Naive thymus-derived CD4-positive, alpha-beta T cell (primary cell): ENCODE results near the gene CDC25C. TPM values are rescaled to one million over a fixed set of nuclear protein-coding genes. Genes with fewer than 3 reads are reported as not detected.
A peak's percentile ranks its signal among the peaks of the same experiment; 100 is the strongest.

ENCODE experiments used
- ATAC-seq: fragments of 150-1000 bp; cut with Tn5 transposase; 2 replicates; pipeline ENCODE4 v1.10.0; 2021; ENCODE audit warnings: mild to moderate bottlenecking, moderate library complexity
- CTCF ChIA-PET: fragments of 350-600 bp; sonication (Branson Sonifier 250); formaldehyde crosslinking; loops from one replicate; lab custom pipeline; 2021; ENCODE audit warnings: antibody characterized with exemption; lab: Charles Lee
- POLR2A ChIA-PET: fragments of 350-600 bp; sonication (Branson Sonifier 250); formaldehyde crosslinking; loops from one replicate; lab custom pipeline; 2021; ENCODE audit warnings: antibody characterized with exemption, inconsistent platforms; lab: Charles Lee
- DNase-seq, 9 donors: peaks; one replicate each; pipeline versions ENCODE4 v3.0.0 to v3.0.0-alpha.2; 2020 to 2022; ENCODE audit warnings: mixed read lengths in 1 of 9
- H3K27ac ChIP-seq: one replicate; pipeline ENCODE4 v1.7.0; 2013; ENCODE audit warnings: mild to moderate bottlenecking, low read depth, low read length, moderate library complexity
- H3K27me3 ChIP-seq, 2 donors: one replicate each; pipeline ENCODE4 v1.7.0; 2013; ENCODE audit warnings: low read length in 2 of 2, mild to moderate bottlenecking in 2 of 2, moderate library complexity in 2 of 2; ENCODE audit not compliant: control insufficient read depth in 2 of 2, insufficient read depth in 2 of 2
- H3K36me3 ChIP-seq, 3 experiments: 1 replicate in 2 of 3; 2 replicates in 1 of 3; pipeline ENCODE4 v1.7.0; 2013; ENCODE audit warnings: low read length in 3 of 3, mild to moderate bottlenecking in 3 of 3, moderate library complexity in 1 of 3; ENCODE audit not compliant: insufficient read depth in 3 of 3, control insufficient read depth in 2 of 3
- H3K4me1 ChIP-seq, 2 donors: one replicate each; pipeline ENCODE4 v1.7.0; 2013; ENCODE audit warnings: low read length in 2 of 2, mild to moderate bottlenecking in 2 of 2, moderate library complexity in 1 of 2; ENCODE audit not compliant: control insufficient read depth in 2 of 2, insufficient read depth in 2 of 2
- H3K4me3 ChIP-seq: 2 replicates; pipeline ENCODE4 v1.7.0; 2013; ENCODE audit warnings: mild to moderate bottlenecking, low read length
- H3K9me3 ChIP-seq, 3 experiments: 1 replicate in 2 of 3; 2 replicates in 1 of 3; pipeline ENCODE4 v1.7.0; 2013; ENCODE audit warnings: low read length in 3 of 3; ENCODE audit not compliant: control insufficient read depth in 2 of 3
- H3K27ac Mint-ChIP-seq, 9 donors: one replicate each; pipeline ENCODE4 v1.8.0; 2020 to 2022; ENCODE audit warnings: mixed read lengths in 9 of 9, mild to moderate bottlenecking in 8 of 9, moderate library complexity in 5 of 9, inconsistent platforms in 2 of 9
- H3K27me3 Mint-ChIP-seq, 5 donors: one replicate each; pipeline ENCODE4 v1.8.0; 2021 to 2022; ENCODE audit warnings: mixed read lengths in 5 of 5, mild to moderate bottlenecking in 1 of 5
- H3K36me3 Mint-ChIP-seq, 5 donors: one replicate each; pipeline ENCODE4 v1.8.0; 2020 to 2022; ENCODE audit warnings: mixed read lengths in 5 of 5, mild to moderate bottlenecking in 3 of 5, inconsistent platforms in 1 of 5
- H3K4me1 Mint-ChIP-seq, 7 donors: one replicate each; pipeline ENCODE4 v1.8.0; 2020 to 2022; ENCODE audit warnings: mixed read lengths in 7 of 7, mild to moderate bottlenecking in 3 of 7, inconsistent platforms in 1 of 7
- H3K4me3 Mint-ChIP-seq, 10 donors: one replicate each; pipeline ENCODE4 v1.8.0; 2020 to 2022; ENCODE audit warnings: mild to moderate bottlenecking in 10 of 10, mixed read lengths in 10 of 10, moderate library complexity in 6 of 10, inconsistent platforms in 2 of 10
- H3K9me3 Mint-ChIP-seq, 11 donors: one replicate each; pipeline ENCODE4 v1.8.0; 2020 to 2022; ENCODE audit warnings: mixed read lengths in 11 of 11, mild to moderate bottlenecking in 4 of 11, inconsistent platforms in 1 of 11, moderate library complexity in 1 of 11
- intact Hi-C, 2 donors: fragments of 100-400 bp; cut with micrococcal nuclease; formaldehyde crosslinking; loops; one replicate each; pipeline ENCODE4 v1.15.1; 2023
- polyA plus RNA-seq, 2 donors: library from polyadenylated mRNA; unstranded; fragments of 300-500 nt; fragmentation: Illumina TruSeq; gene quantifications; one replicate each; pipeline ENCODE4 v1.2.3, GENCODE V29; 2021
- total RNA-seq, 6 experiments: library from RNA in 5 of 6; stranded (reverse) in 5 of 6; gene quantifications; 1 replicate in 5 of 6; 2 replicates in 1 of 6; pipeline ENCODE4 v1.2.3 and lab custom pipeline; 2021 to 2026

CDC25C gene
- total and polyA plus RNA-seq, 7 experiments from 2014 or later: 9.8 TPM; not detected in 6

DNA sequence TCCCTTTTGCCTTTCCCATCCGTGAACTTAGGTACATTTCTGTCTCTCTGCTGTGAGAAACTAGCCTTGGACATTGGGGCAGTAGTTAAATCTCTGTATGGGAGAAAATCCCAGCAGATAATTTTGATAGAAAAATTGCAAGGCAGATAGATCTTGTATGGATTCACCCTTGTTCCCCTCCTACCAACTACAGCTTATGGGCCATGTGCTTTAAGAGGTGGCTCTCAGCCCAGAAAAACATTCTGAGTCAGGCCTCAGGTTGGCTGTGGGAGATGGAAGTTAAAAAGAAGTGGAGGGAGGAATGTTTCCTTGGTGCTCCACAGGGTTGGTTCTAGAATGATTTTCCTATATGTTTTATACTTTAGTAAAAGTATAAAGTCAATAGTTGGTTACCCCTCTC lies 19.5 kb upstream of the CDC25C start:
- H3K4me1 Mint-ChIP-seq: peaks cover 24 to 46% (median 42%) of the 10 kb centered on the region in 7 donors

DNA sequence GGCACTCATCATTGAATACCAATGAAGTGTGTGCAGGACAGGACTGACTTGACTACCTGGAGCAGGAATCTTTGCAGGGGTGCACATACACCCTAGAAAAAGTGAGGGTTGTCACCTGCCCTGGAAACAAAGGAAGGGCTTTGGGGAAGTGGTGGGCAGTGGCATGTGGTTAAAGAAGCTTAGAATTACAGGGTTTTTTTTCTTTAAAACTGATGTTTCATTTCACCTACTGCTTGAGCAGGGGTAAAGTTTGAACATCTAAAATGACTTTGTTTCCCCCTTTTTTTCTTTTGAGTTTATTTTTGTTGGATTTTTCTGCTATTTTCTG lies 18.9 kb upstream of the CDC25C start:
- Mint-ChIP-seq H3K4me1 (peaks cover 21 to 41% (median 38%) of the 10 kb centered on the region in 7 donors), H3K4me3 (peak overlapping the region in 3 of 10 donors; percentile 16 to 87 (median 45)), H3K27me3 (no peaks in the 10 kb centered on the region), H3K36me3 (peaks cover 0 to 29% (median 19%) of the 10 kb centered on the region in 5 donors), H3K9me3 (peaks cover 0 to 9% (median 0%) of the 10 kb centered on the region in 11 donors), H3K27ac (peak overlapping the region in 6 of 9 donors; percentile 1 to 76 (median 46))
- POLR2A ChIA-PET: interaction anchor here (9.7 kb wide), 1 partner anchor 14 kb away, joined by 343 read pairs; the partner anchor contains the start of genes CDC25C and FAM53C
- intact Hi-C loops: loop anchor here (5.0 to 10.0 kb wide), 6 partner anchors 57 to 1827 kb away; partner anchors contain the start of genes CYSTM1 (in 1 of the 2), FAM13B (in 1 of the 2), HNRNPA0 (in 1 of the 2) and MATR3 (in 1 of the 2)
- Histone ChIP-seq H3K27me3 (no peaks in the 10 kb centered on the region), H3K36me3 (peaks cover 10 to 38% (median 12%) of the 10 kb centered on the region in 3 experiments), H3K27ac (no peak overlapping the region), H3K9me3 (peaks cover 0 to 6% (median 0%) of the 10 kb centered on the region in 3 experiments), H3K4me1 (peaks cover 17 to 24% of the 10 kb centered on the region in 2 donors), H3K4me3 (no peak overlapping the region)
- ATAC-seq (no peak), DNase-seq (no peak)
- CTCF ChIA-PET: interaction anchor here (0.8 to 1.1 kb wide), 4 partner anchors 9 to 184 kb away, joined by 3 to 5 read pairs (median 4); partner anchors contain the start of gene FAM53C

More for the DNA sequence above, 19.5 kb upstream of the CDC25C start:
- H3K36me3 Mint-ChIP-seq: peaks cover 0 to 24% (median 15%) of the 10 kb centered on the region in 5 donors
- no peaks in the 10 kb centered on the region for H3K27me3 Mint-ChIP-seq
- ATAC-seq: no peak
- H3K27ac Mint-ChIP-seq: peak overlapping the region in 3 of 9 donors; percentile 1 to 92 (median 25)
- POLR2A ChIA-PET: interaction anchor here (1.2 to 9.7 kb wide), 2 partner anchors 14 to 172 kb away, joined by 3 to 343 read pairs; partner anchors contain the start of genes CDC25C, FAM53C and KIF20A
- peaks cover 6 to 32% (median 8%) of the 10 kb centered on the region in 3 experiments for H3K36me3 ChIP-seq
- H3K4me1 ChIP-seq: peaks cover 18 to 29% of the 10 kb centered on the region in 2 donors
- peaks cover 0 to 6% (median 0%) of the 10 kb centered on the region in 3 experiments for H3K9me3 ChIP-seq
- intact Hi-C loops: loop anchor here (5.0 to 10.0 kb wide), 6 partner anchors 56 to 1826 kb away; partner anchors contain the start of genes CYSTM1 (in 1 of the 2), FAM13B (in 1 of the 2), HNRNPA0 (in 1 of the 2) and MATR3 (in 1 of the 2)
- DNase-seq: no peak
- H3K4me3 Mint-ChIP-seq: peak overlapping the region in 3 of 10 donors; percentile 16 to 87 (median 84)
- CTCF ChIA-PET: interaction anchor here (0.6 to 4.0 kb wide), 9 partner anchors 11 to 185 kb away, joined by 3 to 117 read pairs (median 5); partner anchors contain the start of genes BRD8, CDC25C, FAM53C and KIF20A
- no peak overlapping the region for H3K4me3 ChIP-seq
- H3K9me3 Mint-ChIP-seq: peaks cover 0 to 9% (median 0%) of the 10 kb centered on the region in 11 donors
- H3K27me3 ChIP-seq: no peaks in the 10 kb centered on the region
- no peak overlapping the region for H3K27ac ChIP-seq

DNA sequence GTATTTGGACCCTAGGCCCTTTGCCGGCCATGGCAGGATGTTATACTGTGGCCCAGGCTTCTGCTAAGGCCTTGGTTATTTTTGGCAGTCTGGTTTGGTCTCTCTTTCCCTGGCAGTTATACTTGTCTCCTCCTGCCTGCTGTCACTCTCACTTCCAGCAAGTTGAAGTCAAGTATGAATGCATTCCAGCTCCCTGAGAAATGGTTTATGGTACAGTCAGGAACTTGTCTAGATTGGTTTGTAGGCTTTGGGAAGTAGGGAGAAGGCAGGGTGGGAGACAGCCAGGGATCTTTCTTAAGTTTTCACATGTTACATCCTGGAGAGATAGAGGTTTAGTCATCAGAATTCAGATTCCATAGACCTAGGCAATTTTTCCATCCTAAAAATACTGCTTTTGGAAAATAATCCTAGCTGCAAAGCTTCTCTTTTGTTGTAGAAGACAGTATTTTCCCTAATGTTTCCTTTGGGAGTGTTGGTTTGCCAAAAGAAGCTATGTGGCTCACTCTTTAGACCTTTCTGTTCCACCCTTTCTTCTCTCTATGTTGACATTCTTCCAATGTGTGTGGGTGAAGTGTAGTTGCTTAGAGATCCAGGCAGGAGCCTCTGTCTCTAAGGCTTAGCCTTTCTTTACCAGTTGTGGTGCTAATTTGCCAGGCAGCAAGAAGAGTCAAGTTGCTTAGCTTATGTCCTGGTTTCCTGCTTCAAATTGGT lies 18.4 kb upstream of the CDC25C start:
- H3K4me1 ChIP-seq: peaks cover 12 to 19% of the 10 kb centered on the region in 2 donors
- H3K27ac ChIP-seq: no peak overlapping the region
- Mint-ChIP-seq H3K27me3 (no peaks in the 10 kb centered on the region), H3K4me3 (peak overlapping the region in 1 of 10 donors; percentile 87), H3K4me1 (peaks cover 17 to 36% (median 33%) of the 10 kb centered on the region in 7 donors), H3K27ac (peak overlapping the region in 5 of 9 donors; percentile 1 to 50 (median 25)), H3K9me3 (peaks cover 0 to 9% (median 0%) of the 10 kb centered on the region in 11 donors), H3K36me3 (peaks cover 0 to 33% (median 20%) of the 10 kb centered on the region in 5 donors)
- no peak for DNase-seq
- intact Hi-C loops: loop anchor here (5.0 to 10.0 kb wide), 6 partner anchors 57 to 1827 kb away; partner anchors contain the start of genes CYSTM1 (in 1 of the 2), FAM13B (in 1 of the 2), HNRNPA0 (in 1 of the 2) and MATR3 (in 1 of the 2)
- no peak overlapping the region for H3K4me3 ChIP-seq
- ATAC-seq: no peak
- H3K9me3 ChIP-seq: peaks cover 0 to 6% (median 0%) of the 10 kb centered on the region in 3 experiments
- H3K36me3 ChIP-seq: peaks cover 13 to 43% (median 14%) of the 10 kb centered on the region in 3 experiments
- ChIA-PET CTCF (interaction anchor here (0.8 to 1.1 kb wide), 3 partner anchors 9 to 16 kb away, joined by 3 to 4 read pairs (median 3); partner anchors contain the start of gene FAM53C), POLR2A (interaction anchor here (9.7 kb wide), 1 partner anchor 13 kb away, joined by 343 read pairs; the partner anchor contains the start of genes CDC25C and FAM53C)
- no peaks in the 10 kb centered on the region for H3K27me3 ChIP-seq

DNA sequence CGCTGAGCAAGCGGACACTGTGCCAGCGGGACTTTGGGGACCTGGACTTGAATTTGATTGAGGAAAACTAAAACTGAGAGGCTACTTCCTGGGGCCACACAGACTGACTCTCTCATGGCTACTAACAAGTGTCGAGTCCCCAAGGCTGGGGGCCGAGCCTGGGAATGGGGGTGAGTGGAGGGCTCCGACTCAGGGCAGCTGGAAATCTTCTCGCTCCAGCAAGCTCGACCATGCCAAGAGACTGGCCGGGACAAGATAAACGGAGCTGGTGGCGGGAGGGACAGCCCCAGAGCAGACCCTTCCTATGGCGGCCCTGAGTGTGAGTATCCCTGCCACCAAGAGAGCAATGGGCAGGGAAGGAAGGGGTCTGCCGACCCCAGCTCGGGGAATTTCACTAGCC lies 15.3 kb upstream of the CDC25C start:
- ATAC-seq (no peak), DNase-seq (no peak)
- Histone ChIP-seq H3K27ac (no peak overlapping the region), H3K4me1 (peaks cover 0 to 2% of the 10 kb centered on the region in 2 donors), H3K36me3 (peaks cover 14 to 55% (median 18%) of the 10 kb centered on the region in 3 experiments), H3K9me3 (peaks cover 0 to 2% (median 0%) of the 10 kb centered on the region in 3 experiments), H3K4me3 (no peak overlapping the region), H3K27me3 (no peaks in the 10 kb centered on the region)
- no peak overlapping the region for H3K4me3 Mint-ChIP-seq
- POLR2A ChIA-PET: interaction anchor here (0.6 to 9.7 kb wide), 2 partner anchors 10 to 169 kb away, joined by 3 to 343 read pairs; partner anchors contain the start of genes CDC25C and FAM53C
- peaks cover 0 to 6% (median 0%) of the 10 kb centered on the region in 11 donors for H3K9me3 Mint-ChIP-seq
- CTCF ChIA-PET: no interaction called here
- intact Hi-C loops: no loop called here
- peaks cover 0 to 48% (median 21%) of the 10 kb centered on the region in 5 donors for H3K36me3 Mint-ChIP-seq
- peak overlapping the region in 1 of 9 donors; percentile 43 for H3K27ac Mint-ChIP-seq
- H3K4me1 Mint-ChIP-seq: peaks cover 5 to 20% (median 13%) of the 10 kb centered on the region in 7 donors
- no peaks in the 10 kb centered on the region for H3K27me3 Mint-ChIP-seq

DNA sequence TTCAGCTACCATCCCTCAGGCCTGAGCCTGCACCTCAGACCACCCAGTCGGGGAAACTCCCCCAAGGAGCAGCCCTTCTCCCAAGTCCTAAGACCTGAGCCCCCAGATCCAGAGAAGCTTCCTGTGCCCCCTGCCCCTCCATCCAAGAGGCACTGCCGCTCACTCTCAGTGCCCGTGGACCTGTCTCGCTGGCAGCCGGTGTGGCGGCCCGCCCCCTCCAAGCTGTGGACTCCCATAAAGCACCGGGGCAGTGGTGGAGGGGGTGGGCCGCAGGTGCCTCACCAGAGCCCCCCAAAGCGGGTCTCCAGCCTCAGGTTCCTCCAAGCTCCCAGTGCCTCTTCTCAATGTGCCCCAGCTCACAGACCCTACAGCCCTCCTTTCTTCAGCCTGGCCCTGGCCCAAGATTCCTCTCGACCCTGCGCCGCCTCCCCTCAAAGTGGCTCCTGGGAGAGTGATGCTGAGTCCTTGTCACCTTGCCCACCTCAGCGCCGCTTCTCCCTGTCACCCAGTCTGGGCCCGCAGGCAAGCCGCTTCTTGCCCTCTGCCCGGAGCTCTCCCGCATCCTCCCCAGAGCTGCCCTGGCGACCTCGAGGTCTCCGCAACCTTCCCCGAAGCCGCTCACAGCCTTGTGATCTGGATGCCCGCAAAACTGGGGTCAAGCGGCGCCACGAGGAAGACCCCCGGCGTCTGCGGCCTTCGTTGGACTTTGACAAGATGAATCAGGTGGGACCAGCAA lies 13.5 kb upstream of the CDC25C start:
- H3K4me3 Mint-ChIP-seq: no peak overlapping the region
- H3K4me1 Mint-ChIP-seq: peaks cover 9 to 24% (median 17%) of the 10 kb centered on the region in 7 donors
- DNase-seq: no peak
- H3K27ac Mint-ChIP-seq: no peak overlapping the region
- H3K27ac ChIP-seq: no peak overlapping the region
- peaks cover 14 to 62% (median 18%) of the 10 kb centered on the region in 3 experiments for H3K36me3 ChIP-seq
- intact Hi-C loops: no loop called here
- POLR2A ChIA-PET: interaction anchor here (0.9 to 1.2 kb wide), 2 partner anchors 8 to 10 kb away, joined by 3 read pairs; no protein-coding TSS in a partner anchor
- H3K4me3 ChIP-seq: no peak overlapping the region
- H3K36me3 Mint-ChIP-seq: peaks cover 0 to 50% (median 20%) of the 10 kb centered on the region in 5 donors
- H3K27me3 ChIP-seq: no peaks in the 10 kb centered on the region
- H3K9me3 Mint-ChIP-seq: no peaks in the 10 kb centered on the region
- H3K9me3 ChIP-seq: no peaks in the 10 kb centered on the region
- H3K27me3 Mint-ChIP-seq: no peaks in the 10 kb centered on the region
- H3K4me1 ChIP-seq: peaks cover 0 to 3% of the 10 kb centered on the region in 2 donors
- no peak for ATAC-seq
- CTCF ChIA-PET: no interaction called here
